NCI-H1092 treated with DMSO at 0.1 percent for 48 hours (cell line): Measurements from ENCODE around the gene OPRD1.
A peak's percentile ranks its signal among the peaks of the same experiment; 100 is the strongest.

ENCODE experiments used
- DNase-seq: peaks from one replicate; lab custom pipeline; 2025; lab: John Stamatoyannopoulos, UW

The OPRD1 gene

DNA sequence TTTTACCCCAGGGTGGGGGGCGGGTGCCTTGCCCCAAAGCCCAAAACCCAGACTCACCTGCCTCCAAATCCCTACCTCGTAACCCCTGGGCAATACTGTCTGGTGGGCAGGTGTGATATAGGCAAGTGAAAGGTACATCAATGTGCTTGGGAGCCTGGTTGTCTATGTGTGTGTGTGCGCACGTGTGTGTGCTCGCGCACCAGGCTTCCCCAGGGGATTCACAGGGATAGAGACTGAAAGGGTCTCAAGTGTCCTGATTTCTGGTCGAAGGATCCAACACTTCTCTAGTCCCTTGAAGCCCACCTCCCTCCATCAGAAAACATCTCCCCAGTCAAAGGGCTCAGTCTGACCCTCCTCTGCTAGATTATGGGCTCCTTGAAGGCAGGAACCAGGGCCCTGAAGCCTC, 73.5 kb downstream of the OPRD1 start:
- no peak for DNase-seq

DNA sequence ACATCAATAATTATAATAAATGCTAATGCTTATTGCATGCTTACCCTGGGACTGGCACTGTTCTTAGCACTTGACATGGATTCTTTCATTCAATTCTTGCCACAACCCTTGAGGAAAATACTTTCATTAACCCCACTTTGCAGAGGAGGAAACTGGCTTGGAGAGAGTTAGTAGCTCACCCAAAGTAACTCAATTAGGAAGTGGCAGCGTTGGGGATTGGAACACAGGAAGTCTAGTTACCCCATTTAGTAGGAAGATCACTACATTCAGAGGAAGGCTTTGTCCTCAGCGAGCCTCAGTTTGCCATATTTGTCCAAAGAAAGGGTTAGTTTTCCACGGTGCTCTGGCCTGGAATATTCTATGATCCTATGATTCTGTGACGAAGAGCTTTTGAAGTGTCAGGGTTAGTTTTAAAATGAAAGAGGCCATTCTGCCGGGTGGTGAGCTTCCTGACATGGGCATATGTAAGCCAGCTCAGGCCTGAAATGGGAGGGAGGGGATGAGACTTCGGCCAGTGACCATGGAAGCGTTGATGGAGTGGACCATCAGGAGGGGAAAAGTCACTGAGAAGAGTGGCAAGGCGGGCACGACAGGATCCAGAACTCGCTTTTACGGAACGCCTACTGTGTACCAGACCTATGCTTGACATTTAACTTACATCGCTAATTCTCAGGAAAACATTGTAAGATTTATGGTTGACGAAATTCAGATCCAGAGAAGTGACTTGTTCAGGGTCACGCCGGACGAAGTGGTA, 74.2 kb downstream of the OPRD1 start:
- DNase-seq, result no peak

DNA sequence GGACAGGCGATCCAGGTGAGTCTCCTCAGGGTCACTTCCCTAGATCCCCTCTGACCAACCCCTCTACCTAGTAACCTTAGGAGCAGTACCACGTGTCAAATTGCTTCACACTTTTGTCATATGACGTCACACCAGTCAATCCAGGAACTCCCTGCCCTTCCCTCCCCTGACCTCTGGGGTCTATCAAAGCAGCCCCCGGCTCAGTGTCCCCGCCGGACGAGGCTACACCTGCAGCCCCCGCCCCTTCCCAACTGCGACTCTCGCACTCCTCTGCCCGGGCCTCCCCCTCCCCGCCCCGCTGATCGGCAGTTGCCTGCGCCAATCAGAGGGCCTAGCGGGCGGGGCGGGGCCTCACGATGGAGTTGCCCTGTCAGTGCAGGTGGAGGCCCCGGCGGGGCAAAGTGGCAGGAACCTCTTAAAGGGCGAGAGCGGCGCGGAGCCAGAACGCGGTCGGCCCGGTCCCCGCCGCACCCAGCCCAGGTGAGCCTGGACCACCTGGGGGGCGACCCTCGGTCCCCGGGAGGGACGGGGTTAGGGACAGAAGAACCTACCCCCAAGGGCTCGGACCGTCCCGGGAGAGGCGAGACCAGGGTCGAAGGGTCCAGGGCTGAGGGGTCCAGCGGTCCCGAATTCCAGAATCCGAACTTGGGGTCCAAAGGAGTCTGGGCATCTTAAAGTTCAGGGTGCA, 74.9 kb downstream of the OPRD1 start:
- DNase-seq, result peak; percentile 39

DNA sequence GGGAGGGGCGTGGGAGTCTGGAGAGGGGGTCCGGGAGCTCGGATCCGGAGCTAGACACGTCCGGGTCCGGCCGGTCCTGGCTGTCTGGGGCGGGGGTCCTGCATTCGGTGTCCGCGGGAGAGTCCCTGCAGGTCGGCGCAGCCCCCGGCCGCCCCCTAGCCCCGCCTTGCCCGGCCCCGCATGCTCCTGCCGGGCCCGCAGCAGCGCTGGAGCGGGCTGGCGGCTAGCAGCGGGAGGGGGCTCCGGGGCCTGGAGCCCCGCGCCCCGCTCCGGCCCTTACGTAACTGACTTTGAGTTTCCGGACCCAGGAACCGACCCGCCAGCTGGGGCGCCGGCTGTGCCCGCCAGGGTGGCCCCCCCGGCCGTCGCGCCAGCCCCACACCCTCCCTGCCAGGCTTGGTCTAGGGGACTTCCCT, 75.5 kb downstream of the OPRD1 start:
- DNase-seq, result no peak

DNA sequence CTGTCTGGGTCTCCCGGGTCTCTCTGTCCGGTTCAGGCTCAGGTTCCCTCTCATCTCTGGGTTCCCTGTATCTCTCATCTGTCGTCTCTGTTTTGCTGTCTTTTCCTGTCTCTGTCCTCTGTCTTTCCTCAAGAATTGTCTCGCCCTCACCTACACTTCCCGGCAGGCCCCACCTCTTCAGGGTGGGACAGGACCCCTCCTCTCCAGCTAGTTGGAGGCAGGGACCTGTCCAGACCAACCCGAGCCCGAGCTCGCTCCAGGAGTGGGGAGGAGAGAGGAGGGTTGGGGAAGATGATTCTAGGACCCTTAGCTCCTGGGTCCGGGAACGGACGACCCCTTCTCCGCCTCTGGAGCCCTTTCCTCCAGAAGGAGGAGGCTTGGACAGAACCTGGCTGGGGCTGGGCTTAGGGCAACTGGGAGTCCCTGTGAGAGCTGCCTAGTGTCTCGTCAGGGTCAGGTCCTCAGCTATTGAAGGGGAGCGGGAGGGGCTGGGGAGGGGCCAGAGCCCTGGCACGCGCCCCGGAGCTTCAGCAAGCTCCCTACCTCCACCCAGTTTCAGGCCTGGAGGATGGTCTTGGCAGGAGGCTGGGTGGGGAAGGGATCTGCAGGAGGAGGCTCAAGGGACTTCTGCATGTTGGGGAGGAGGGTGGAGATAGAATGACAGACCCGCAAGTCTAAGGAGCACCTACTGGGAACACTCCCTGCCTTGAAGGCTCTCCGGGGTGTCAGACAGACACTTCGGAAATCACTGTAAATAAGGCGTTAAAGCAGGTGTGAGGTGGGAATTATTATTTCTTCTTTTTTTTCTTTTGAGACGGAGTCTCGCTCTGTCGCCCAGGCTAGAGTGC, 76.1 kb downstream of the OPRD1 start:
- peak; percentile 15 for DNase-seq

DNA sequence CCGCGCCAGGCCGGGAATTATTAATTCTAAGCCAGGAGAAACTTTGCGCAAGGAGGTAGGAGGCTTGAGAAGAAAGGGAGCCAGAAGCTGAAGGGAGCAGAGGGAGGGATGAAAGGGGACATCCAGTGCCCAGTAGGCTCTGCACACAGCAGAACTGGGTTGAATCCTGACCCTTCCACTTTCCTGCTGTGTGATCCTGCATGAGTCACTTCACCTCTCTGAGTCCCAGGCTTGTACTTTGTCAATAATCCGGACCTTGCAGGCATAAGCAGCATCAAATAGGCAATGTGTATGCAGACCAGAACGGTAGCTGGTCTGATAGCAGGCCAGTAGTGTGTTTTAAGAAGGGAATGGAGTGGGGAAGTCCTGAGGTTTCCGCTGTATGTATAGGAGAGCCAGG, 76.9 kb downstream of the OPRD1 start:
- DNase-seq, result no peak

DNA sequence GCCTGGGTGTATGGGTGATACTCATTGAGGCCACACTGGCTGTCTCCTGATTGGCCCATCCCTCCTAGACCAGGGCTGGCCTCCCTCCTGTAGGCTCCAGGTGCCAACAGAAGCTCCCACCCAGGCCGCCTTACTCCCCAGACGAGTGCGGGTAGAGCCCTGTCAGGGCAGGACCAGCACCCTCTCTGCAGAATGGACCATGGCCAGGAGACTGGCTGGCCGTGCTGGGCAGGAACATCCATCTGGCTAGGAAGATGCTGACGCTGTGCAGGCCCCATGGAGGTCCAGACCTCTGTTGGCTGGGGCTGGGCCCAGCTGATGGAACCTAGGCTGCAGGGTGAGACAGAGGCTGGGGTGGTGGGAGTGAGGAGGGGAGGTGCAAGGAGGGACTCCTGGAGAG, 77.4 kb downstream of the OPRD1 start:
- no peak for DNase-seq

DNA sequence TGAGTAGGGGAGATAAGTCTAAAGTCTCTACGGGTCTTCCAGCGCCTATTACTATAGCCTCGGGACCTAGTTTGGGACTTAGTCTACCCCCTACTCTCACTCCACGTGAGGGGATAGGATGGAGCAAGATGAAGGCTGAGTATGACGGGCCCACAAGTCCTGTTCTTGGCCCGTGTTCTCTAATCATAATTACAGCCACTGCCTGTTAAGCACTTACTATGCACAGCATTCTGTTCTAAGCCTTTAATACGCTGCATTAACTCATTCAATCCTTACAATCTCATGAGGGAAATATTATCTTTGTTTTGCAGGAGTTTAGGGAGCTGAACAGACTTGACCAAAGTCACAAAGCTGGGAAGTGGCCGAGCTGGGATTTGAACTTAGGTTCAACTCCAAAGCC, 78.5 kb downstream of the OPRD1 start:
- DNase-seq, result no peak

DNA sequence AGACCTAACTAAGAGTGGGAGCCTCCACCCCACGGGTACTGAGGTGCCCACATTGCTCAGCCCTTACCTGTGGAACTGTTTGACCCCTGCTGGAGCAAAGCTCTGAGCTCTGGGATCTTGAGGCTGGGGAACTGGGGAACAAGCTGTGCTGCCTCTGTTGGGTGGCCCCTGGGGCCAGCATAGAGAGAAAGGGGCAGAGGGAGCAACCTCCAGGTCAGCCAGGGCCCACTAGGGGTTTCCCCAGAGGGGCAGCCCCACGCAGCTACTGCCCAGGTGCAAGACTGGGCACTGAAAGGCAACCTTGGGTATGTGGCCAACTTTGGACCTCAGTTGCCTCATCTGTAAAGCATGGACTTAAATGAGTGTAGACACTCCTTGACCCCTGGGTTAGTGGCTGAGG, 78.9 kb downstream of the OPRD1 start:
- no peak for DNase-seq

DNA sequence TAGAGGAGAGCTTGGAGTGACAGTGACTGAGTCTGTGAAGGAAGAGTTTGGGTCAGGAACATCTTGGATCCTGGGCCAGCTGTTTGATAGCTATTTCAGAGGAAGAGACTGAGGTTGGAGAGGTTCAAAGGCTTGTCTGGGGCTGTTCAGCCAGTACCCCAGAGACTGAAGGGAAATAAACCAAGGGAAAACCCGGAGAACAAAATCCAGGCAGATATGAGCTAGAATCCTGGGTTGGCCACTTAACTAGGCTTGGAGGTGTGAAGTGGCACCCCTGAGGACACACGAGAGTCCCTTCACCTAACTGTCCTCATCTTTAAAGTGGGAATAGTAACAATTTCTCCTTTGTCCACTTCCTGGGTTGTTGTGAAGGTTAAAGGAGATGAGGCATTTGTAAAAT, 79.3 kb downstream of the OPRD1 start:
- no peak for DNase-seq

DNA sequence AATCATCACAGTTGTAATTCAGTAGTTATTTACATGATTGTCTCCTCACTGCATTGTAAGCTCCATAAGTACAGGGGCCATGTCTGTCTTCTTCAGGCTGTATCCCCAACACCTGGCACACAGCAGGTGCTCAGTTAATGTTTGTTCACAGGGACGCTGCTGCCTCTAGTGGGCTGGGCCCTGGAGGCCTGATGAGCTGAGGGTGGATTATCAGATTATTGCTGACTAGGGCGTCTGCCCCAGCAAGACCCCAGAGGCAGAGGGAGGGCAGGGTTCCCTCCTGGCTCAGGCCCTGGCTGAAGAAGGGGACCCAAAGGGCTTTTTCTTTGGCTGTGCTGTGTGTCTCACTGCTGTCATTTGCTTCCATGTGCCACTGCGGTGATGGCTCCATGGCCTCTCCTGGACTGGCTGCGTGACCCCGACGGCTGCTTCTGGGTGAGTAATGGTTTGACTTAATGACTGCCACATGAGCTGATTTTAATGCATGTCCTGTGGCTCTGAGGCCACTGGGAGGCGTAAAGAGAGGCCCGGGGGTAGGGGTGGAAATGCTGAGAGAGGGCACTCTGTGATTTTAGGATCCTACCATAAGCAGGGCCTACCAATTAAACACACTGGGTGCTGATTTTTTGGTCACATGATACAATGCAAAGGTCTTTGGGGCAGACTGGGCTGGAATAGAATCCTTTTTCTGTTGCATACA, 81.6 kb downstream of the OPRD1 start:
- DNase-seq, result no peak

DNA sequence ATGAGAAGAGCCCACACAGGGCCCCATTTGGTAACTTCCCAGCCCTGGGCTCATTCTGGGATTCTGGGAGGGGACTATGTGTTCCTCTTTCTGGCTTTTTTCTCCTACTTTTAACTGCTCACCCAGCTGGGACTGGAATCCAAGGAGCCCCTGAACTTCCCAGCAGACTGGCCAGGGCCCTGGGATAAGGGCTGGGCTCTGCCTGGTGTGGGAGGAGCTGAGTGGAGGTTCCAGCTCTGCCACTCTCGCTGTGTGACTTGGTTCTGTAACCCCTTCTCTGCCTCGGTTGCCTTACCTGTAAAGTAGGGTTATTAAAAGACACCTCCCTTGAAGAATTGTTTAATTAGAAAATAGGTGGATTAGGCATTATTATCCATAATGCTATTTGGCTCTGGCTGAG, 82.8 kb downstream of the OPRD1 start:
- no peak for DNase-seq

DNA sequence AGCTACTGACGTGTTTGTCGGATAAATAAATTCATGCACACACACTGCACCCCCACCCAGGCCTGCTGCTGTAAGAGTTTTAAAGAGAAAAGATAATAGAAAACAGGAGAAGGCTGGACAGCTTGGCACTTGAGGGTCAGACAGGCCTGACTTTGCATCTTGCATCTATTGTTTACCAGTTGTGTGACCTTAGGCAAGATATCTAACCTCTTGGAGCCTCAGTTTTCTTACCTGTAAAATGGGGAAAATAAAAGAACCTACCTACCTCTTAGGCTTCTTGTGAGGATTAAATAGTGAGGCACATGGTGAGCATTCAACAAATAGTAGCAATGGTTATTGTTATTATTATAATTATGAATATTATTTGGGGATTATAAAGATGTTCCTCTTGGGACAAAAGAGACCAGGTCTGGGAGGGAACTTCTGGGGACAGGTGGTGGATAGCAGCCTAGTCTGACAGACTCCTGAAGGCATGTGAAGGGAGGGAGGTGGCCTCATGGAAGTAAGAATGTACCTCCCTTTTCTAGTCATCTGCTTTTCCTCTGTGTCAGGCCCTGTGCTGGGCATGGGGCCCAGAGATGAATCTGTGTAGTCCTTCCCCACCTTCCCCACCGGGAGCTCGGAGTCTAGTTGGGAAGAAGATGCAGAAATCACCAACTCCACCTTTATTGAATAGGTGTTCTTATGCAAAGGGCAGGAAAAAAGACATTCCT, 84.1 kb downstream of the OPRD1 start:
- DNase-seq, result no peak

DNA sequence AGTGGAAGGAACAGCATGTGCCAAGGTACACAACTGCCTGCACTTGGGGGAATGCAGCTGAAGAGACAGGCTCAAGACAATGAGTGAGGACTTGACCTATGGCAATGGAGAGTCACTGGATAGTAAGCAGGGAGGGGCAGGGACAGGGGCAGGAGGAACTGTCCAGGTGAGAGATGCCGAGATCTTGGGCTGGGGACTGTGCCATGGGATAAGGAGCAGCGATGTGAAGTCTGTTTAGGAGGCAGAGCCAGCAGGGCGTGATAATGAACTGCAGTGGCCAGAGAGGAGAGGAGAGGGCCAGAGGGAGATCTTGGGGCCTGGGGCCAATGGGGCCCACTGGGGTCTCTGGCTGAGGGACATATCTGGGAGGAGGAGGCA, 84.6 kb downstream of the OPRD1 start:
- DNase-seq, result no peak

DNA sequence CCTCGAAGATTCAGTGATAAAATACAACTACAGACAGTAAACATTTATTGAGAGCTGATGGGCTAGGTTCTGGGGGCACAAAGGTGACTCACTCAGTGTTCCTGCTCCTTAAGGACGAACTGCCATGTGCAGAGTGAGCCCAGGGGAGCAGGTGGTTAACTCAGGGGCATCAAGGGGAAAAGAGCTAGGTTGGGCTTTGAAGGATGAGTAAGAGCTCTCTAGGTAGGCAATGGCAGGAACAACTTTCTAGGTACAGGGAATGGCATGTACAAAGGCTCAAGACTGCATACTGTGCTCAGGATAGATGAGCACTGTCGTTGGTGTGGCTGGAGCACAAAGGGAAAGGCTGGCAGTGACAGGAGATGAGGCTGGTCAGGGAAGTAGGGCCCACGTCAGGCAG, 85.8 kb downstream of the OPRD1 start:
- no peak for DNase-seq

DNA sequence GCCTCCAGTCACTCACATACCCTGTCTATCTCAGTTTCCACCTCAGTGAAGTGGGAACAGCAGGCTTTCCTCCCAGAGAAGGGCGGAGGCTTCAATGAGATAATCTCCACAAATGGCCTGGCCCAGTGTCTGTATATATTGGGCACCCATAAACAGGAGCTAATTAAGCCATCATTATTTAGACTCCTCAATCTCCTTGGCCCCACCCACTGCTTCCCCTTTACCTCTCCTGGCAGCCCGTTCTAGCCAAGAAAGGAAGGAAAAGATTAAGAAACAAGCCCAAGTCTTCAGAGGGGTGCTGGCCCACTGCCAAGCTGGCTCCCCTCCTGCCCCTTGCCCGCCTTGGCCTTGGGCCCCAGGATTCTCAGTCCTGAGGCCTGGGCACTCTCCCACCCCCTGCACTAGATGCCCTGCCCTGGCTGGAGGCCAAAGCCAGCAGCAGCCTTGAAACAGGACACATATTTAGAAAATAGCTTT, 86.5 kb downstream of the OPRD1 start:
- DNase-seq, result no peak

DNA sequence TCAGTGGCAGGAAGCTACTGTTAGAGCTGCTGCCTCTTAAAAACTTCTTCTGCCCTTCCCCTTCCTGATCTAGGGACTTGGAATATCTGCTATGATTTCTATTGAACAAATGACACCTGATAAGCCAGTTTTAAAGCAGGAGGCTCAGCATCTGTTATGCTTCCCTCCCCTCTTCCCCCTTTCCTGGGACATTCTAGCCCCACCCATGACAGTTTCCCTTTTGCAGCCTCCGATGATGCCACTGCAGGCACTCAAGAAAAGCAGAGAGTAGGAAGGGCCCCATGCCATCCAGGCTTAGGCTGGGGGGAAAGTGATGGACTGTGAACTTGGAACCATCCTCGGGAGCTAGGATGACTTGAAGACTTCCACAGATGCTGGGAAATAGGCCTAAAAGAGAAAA, 87.3 kb downstream of the OPRD1 start:
- no peak for DNase-seq

DNA sequence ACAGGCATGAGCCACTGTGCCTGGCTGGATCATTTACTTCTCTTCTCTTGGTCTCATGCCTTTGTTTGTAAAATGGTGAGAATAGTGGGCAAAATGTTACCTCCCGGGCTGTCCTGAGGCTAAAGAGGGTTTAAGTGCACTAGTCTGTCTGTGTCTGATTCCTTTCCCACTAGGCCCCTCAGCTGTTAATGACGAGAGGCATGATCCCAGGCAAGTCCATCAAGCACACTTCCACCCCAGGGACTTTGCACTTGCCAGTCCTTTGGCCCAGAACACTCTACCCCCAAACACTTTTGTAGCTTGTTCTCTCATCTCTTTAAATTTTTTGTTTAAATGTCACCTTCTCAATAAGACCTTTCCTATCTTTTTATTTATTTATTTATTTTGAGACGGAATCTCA, 88.6 kb downstream of the OPRD1 start:
- DNase-seq, result no peak

DNA sequence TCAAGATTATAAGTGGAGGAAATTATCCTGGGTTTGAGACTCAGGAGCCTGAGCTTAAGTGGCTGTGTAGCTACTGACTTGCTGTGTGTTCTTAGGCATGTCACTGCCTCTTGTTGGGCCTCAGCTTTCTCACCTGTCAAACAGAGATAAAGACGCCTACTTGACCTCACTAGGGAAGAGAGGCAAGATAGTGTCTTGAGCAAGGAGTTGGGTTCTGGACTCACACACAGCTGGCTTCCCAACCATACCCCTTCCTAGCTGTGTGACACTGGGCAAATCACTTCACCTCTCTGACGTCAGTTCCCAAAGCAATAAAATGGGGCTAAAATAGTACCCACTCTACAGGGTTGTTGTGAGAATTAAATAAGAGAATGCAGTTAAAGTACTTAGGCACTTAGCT, 90.8 kb downstream of the OPRD1 start:
- no peak for DNase-seq

DNA sequence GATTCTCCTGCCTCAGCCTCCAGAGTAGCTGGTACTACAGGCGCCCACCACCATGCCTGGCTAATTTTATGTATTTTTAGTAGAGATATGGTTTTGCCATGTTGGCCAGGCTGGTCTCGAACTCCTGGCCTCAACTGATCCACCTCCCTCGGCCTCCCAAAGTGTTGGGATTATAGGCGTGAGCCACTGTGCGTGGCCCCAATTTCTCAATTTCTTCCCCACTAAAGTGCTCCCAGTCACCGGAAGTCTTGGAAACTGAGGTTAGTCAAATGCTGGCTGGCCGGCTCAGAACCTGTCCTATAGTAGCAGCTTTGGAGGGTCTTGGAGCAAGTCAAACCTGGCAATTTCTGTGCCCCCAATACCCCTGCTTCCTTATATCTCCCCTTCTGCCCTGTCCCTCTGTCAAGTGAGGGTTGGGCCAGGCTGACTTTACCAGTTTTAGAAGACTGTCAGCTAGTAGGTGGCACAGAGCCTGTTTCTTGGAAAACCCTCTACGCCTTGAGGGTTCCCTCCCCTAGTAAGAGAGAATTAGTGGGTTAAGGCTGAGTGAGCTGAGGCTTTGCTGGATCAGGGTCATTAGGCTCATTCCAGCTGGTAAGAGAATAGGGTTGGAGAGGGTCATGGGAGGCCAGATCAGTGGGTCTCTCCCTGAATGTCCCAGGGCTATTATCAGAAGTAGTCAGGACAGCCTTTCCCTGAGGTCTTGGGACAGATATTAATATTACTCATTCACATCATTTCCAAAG, 94.1 kb downstream of the OPRD1 start:
- no peak for DNase-seq

DNA sequence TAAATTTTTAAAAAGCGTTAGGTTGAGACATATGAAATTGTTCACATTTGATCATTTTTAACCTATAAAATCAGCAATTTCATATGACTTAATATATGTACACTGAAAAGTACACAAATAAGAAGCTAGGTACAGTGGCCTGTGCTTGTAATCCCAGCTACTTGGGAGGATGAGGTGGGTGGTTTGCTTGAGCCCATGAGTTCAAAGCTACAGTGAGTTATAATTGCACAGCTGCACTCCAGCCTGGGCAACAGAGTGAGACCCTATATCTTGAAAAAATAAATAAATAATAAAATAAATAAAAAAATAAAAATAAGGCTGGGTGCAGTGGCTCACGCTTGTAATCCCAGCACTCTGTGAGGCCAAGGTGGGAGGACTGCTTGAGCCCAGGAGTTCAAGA, 97.2 kb downstream of the OPRD1 start:
- DNase-seq, result no peak
